IMR-90 (cell line): ENCODE results near the gene RHBDF1. TPM values are rescaled to one million over a fixed set of nuclear protein-coding genes. Genes with fewer than 3 reads are reported as not detected.

Experiments
- ATAC-seq: fragments of 200-7000 bp; cut with Tn5 transposase; 2 replicates; pipeline ENCODE4 v1.9.1; 2020; ENCODE audit warnings: low read depth, mild to moderate bottlenecking, moderate library complexity
- BruUV-seq: library from RNA; stranded (reverse); fragments of 400-500 nt; replicated peaks from 2 replicates; lab custom pipeline; 2021; lab: Mats Ljungman, UMichigan
- CTCF ChIA-PET: fragments of 300-600 bp; formaldehyde crosslinking; extraction: SDS; loops from one replicate; lab custom pipeline; 2021; ENCODE audit warnings: antibody characterized with exemption; lab: Yijun Ruan, JAX
- POLR2A ChIA-PET: fragments of 300-600 bp; sonication (Branson Sonifier 250); formaldehyde crosslinking; loops from one replicate; lab custom pipeline; 2022; ENCODE audit warnings: antibody characterized with exemption; ENCODE audit not compliant: unreplicated experiment; lab: Charles Lee
- DNase-seq: peaks from one replicate; pipeline ENCODE4 v3.0.0; 2013
- H2AFZ ChIP-seq: replicated peaks from 2 replicates; pipeline ENCODE3; 2013; ENCODE audit warnings: low read length, mild to moderate bottlenecking; ENCODE audit not compliant: poor library complexity
- H2AK5ac ChIP-seq: 2 replicates; pipeline ENCODE4 v1.6.1; 2013; ENCODE audit warnings: low read depth, low read length, inconsistent platforms
- H2AK9ac ChIP-seq: replicated peaks from 2 replicates; pipeline ENCODE3; 2013; ENCODE audit warnings: mild to moderate bottlenecking, low read depth, low read length, moderate library complexity; ENCODE audit not compliant: poor library complexity
- H2BK120ac ChIP-seq: 2 replicates; pipeline ENCODE4 v1.6.1; 2013; ENCODE audit warnings: low read depth, low read length, inconsistent platforms
- H2BK15ac ChIP-seq: 3 replicates; pipeline ENCODE4 v1.6.1; 2013; ENCODE audit warnings: low read depth, low read length, inconsistent platforms
- H2BK20ac ChIP-seq: 2 replicates; pipeline ENCODE4 v1.6.1; 2013; ENCODE audit warnings: low read depth, mild to moderate bottlenecking, inconsistent platforms, low read length, moderate library complexity
- H2BK5ac ChIP-seq: 2 replicates; pipeline ENCODE4 v1.6.1; 2013; ENCODE audit warnings: mild to moderate bottlenecking, low read depth, low read length, inconsistent platforms; ENCODE audit not compliant: poor library complexity, severe bottlenecking
- H3K14ac ChIP-seq: replicated peaks from 2 replicates; pipeline ENCODE4 v1.6.1; 2013; ENCODE audit warnings: low read depth, low read length, inconsistent platforms
- H3K18ac ChIP-seq: 2 replicates; pipeline ENCODE4 v1.6.1; 2013; ENCODE audit warnings: low read depth, low read length, control low read depth
- H3K23ac ChIP-seq: 2 replicates; pipeline ENCODE4 v1.6.1; 2013; ENCODE audit warnings: low read depth, low read length, inconsistent platforms
- H3K27ac ChIP-seq: 2 replicates; pipeline ENCODE4 v1.5.1; 2013; ENCODE audit warnings: mild to moderate bottlenecking, control low read depth, low read length; ENCODE audit not compliant: insufficient read depth
- H3K27me3 ChIP-seq: 2 replicates; pipeline ENCODE4 v1.6.1; 2013; ENCODE audit warnings: low read length; ENCODE audit not compliant: control insufficient read depth, insufficient read depth
- H3K36me3 ChIP-seq: 2 replicates; pipeline ENCODE4 v1.6.1; 2013; ENCODE audit warnings: low read length, mixed read lengths; ENCODE audit not compliant: control insufficient read depth, insufficient read depth
- H3K4ac ChIP-seq: 2 replicates; pipeline ENCODE4 v1.6.1; 2013; ENCODE audit warnings: low read depth, low read length, inconsistent platforms
- H3K4me1 ChIP-seq: 2 replicates; pipeline ENCODE4 v1.6.1; 2013; ENCODE audit warnings: low read length, mixed read lengths; ENCODE audit not compliant: control insufficient read depth, insufficient read depth
- H3K4me2 ChIP-seq: 2 replicates; pipeline ENCODE4 v1.6.1; 2013; ENCODE audit warnings: low read depth, mild to moderate bottlenecking, control low read depth, low read length, moderate library complexity
- H3K4me3 ChIP-seq: 2 replicates; pipeline ENCODE4 v1.5.1; 2013; ENCODE audit warnings: low read depth, mild to moderate bottlenecking, control low read depth, low read length, moderate library complexity; ENCODE audit not compliant: insufficient read depth
- H3K56ac ChIP-seq: 2 replicates; pipeline ENCODE4 v1.6.1; 2013; ENCODE audit warnings: low read length, inconsistent platforms; ENCODE audit not compliant: insufficient read depth; ENCODE audit errors: extremely low read depth
- H3K79me1 ChIP-seq, 2 experiments: 2 replicates each; pipeline ENCODE4 v1.6.1; 2013; ENCODE audit warnings: low read length in 2 of 2, inconsistent platforms in 1 of 2, low read depth in 1 of 2
- H3K9ac ChIP-seq: 2 replicates; pipeline ENCODE4 v1.6.1; 2013; ENCODE audit warnings: low read depth, low read length, control low read depth
- H3K9me1 ChIP-seq: 2 replicates; pipeline ENCODE4 v1.6.1; 2013; ENCODE audit warnings: low read length, inconsistent platforms; ENCODE audit not compliant: insufficient read depth
- H3K9me3 ChIP-seq: 2 replicates; pipeline ENCODE4 v1.6.1; 2013; ENCODE audit warnings: low read length; ENCODE audit not compliant: control insufficient read depth, insufficient read depth
- H4K20me1 ChIP-seq: 2 replicates; pipeline ENCODE4 v1.6.1; 2013; ENCODE audit warnings: low read length, inconsistent platforms; ENCODE audit not compliant: insufficient read depth
- H4K5ac ChIP-seq: 2 replicates; pipeline ENCODE4 v1.6.1; 2013; ENCODE audit warnings: mild to moderate bottlenecking, low read depth, low read length, control low read depth
- H4K8ac ChIP-seq, 2 experiments: 2 replicates each; pipeline ENCODE4 v1.6.1; 2013; ENCODE audit warnings: low read depth in 2 of 2, low read length in 2 of 2, control low read depth in 1 of 2, inconsistent platforms in 1 of 2
- H4K91ac ChIP-seq: 2 replicates; pipeline ENCODE4 v1.6.1; 2013; ENCODE audit warnings: low read depth, low read length, inconsistent platforms; ENCODE audit not compliant: insufficient read depth
- CEBPB ChIP-seq: IDR thresholded peaks from 2 replicates; pipeline ENCODE4 v1.6.1; 2012; ENCODE audit warnings: low read depth, low read length, improper control_type of control experiment
- CHD1 ChIP-seq: IDR thresholded peaks from 2 replicates; pipeline ENCODE4 v1.6.1; 2012; ENCODE audit warnings: low read depth, low read length, improper control_type of control experiment
- FOS ChIP-seq: fragments of 150-350 bp; IDR thresholded peaks from 2 replicates; pipeline ENCODE4 v1.6.1; 2016; ENCODE audit warnings: low read depth, low read length
- MAFK ChIP-seq: IDR thresholded peaks from 2 replicates; pipeline ENCODE4 v1.6.1; 2012; ENCODE audit warnings: low read depth, low read length, improper control_type of control experiment
- MAZ ChIP-seq: IDR thresholded peaks from 2 replicates; pipeline ENCODE4 v1.6.1; 2012; ENCODE audit warnings: low read depth, mild to moderate bottlenecking, low read length, improper control_type of control experiment, moderate library complexity, borderline replicate concordance
- MXI1 ChIP-seq: IDR thresholded peaks from 2 replicates; pipeline ENCODE4 v1.6.1; 2012; ENCODE audit warnings: low read depth, mild to moderate bottlenecking, low read length, moderate library complexity, borderline replicate concordance
- NFE2L2 ChIP-seq: fragments of 150-350 bp; IDR thresholded peaks from 2 replicates; pipeline ENCODE4 v1.6.1; 2016; ENCODE audit warnings: low read depth, mild to moderate bottlenecking, low read length
- POLR2A ChIP-seq: IDR thresholded peaks from 2 replicates; pipeline ENCODE4 v1.6.1; 2012; ENCODE audit warnings: mild to moderate bottlenecking, low read depth, low read length
- RAD21 ChIP-seq: IDR thresholded peaks from 2 replicates; pipeline ENCODE4 v1.6.1; 2012; ENCODE audit warnings: low read length, improper control_type of control experiment
- RCOR1 ChIP-seq: IDR thresholded peaks from 2 replicates; pipeline ENCODE4 v1.6.1; 2012; ENCODE audit warnings: mild to moderate bottlenecking, low read length, improper control_type of control experiment; ENCODE audit not compliant: insufficient replicate concordance
- RFX5 ChIP-seq: IDR thresholded peaks from 2 replicates; pipeline ENCODE4 v1.8.0; 2012; ENCODE audit warnings: low read depth, mild to moderate bottlenecking, low read length, moderate library complexity
- SMC3 ChIP-seq: fragments of 150-350 bp; IDR thresholded peaks from 2 replicates; pipeline ENCODE4 v1.6.1; 2016; ENCODE audit warnings: low read depth, mild to moderate bottlenecking, antibody characterized with exemption, low read length, moderate library complexity
- WGBS, 2 experiments: methylation state at CpG; one replicate each; pipeline versions ENCODE4 v1.1.5 to v1.1.7; 2013; ENCODE audit warnings: missing lambda C conversion rate in 2 of 2; ENCODE audit not compliant: insufficient read length in 1 of 2; ENCODE audit errors: extremely low coverage in 2 of 2; 5-methylcytosine and 5-hydroxymethylcytosine counted together
- dilution Hi-C: fragments of 300-500 bp; cut with HindIII; formaldehyde crosslinking; loops from one replicate; pipeline ENCODE4 v1.14.3; 2018; ENCODE audit warnings: low sequenced_read_pairs; ENCODE audit not compliant: unreplicated experiment
- in situ Hi-C: fragments of 300-500 bp; cut with MboI; formaldehyde crosslinking; loops from 3 replicates; pipeline ENCODE4 v1.14.3; 2019; ENCODE audit warnings: low sequenced_read_pairs, inconsistent platforms, mixed read lengths
- intact Hi-C: fragments of 100-400 bp; cut with micrococcal nuclease; formaldehyde crosslinking; loops from 2 replicates; pipeline ENCODE4 v1.10.0; 2022
- polyA plus RNA-seq, 3 experiments: library from polyadenylated mRNA; depleted of rRNA; stranded (reverse); fragments of >200 nt; gene quantifications; 2 replicates each; pipeline ENCODE4 v1.2.3, GENCODE V29; 2012; ENCODE audit warnings: low replicate concordance in 1 of 3
- total RNA-seq: library from RNA; depleted of rRNA; stranded (reverse); fragments of >200 nt; gene quantifications from 2 replicates; pipeline ENCODE4 v1.2.3, GENCODE V29; 2012
- TF ChIP-seq, protein P1 (sequence below): conservative IDR thresholded peaks from 2 replicates; pipeline ENCODE4 v1.5.1; 2012; ENCODE audit warnings: mild to moderate bottlenecking, low read depth, low read length, improper control_type of control experiment
- TF ChIP-seq, protein P2 (sequence below): fragments of 150-350 bp; IDR thresholded peaks from 2 replicates; pipeline ENCODE4 v1.6.1; 2017; ENCODE audit warnings: mild to moderate bottlenecking, antibody characterized with exemption, low read length, low read depth

The RHBDF1 gene
- total and polyA plus RNA-seq, 2 of the 4 experiments (the other 2 are of a cell fraction), result 13.8 to 86.6 TPM

DNA sequence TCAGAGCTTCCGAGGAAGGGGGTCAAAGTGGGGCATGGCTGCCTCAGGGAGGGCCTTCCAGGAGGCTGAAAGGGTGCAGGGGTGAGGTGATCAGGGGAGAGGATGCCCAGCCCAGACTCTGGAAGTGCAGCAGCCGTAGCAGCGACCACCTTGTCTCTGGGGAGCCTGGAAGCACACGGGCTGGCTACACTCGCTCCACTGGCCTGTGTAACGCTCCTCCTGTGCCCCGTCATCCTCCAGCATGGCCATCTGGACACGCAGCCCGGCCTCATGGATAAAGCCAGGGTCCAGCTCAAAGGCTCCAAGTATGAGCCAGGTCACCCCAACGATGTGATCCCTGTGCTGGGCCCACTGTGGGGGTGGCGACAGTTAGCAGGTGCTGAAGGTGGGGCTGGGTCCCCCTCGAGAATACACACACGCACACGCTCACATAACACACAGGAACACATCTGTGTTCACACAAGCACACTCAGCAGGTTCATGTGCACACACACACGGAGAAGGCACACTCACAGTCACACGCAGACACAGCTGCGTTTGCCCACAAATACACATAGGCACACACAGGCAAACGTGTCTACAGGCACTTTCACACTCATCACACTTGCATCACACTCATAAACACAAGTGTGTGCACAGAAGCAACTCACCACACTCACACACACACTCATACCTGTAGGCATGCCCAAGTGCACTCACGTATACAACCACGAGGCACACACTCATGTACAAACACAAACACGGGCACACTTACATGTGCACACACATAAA lies 38.4 kb downstream of the RHBDF1 start:
- Histone ChIP-seq H3K27me3 (no peaks in the 10 kb centered on the region), H4K91ac (no peak overlapping the region), H3K18ac (no peak overlapping the region), H2BK5ac (no peak overlapping the region), H3K23ac (no peak overlapping the region), H3K27ac (no peak overlapping the region), H4K20me1 (no peaks in the 10 kb centered on the region), H3K79me1 (no peaks in the 10 kb centered on the region), H2AK5ac (no peak overlapping the region), H3K9ac (no peak overlapping the region), H2BK120ac (no peak overlapping the region), H3K4me1 (peaks cover 1% of the 10 kb centered on the region; the same call in 1 of the 2 replicates), H2AK9ac (no peak overlapping the region), H2AFZ (no peak overlapping the region), H2BK20ac (no peak overlapping the region), H3K14ac (no peak overlapping the region), H2BK15ac (no peak overlapping the region), H3K9me1 (peaks cover 4% of the 10 kb centered on the region), H4K8ac (no peak overlapping the region), H3K4ac (no peak overlapping the region), H3K9me3 (no peaks in the 10 kb centered on the region), H3K56ac (no peak overlapping the region), H3K4me2 (no peak overlapping the region), H3K4me3 (no peak overlapping the region), H3K36me3 (no peaks in the 10 kb centered on the region), H4K5ac (no peak overlapping the region)
- no peak for TF ChIP-seq MXI1
- TF ChIP-seq MAZ, result no peak
- TF ChIP-seq FOS, result no peak
- TF ChIP-seq MAFK, result no peak
- TF ChIP-seq RAD21, result no peak
- TF ChIP-seq SMC3, result no peak
- TF ChIP-seq CHD1, result no peak
- TF ChIP-seq CEBPB, result no peak
- TF ChIP-seq POLR2A, result no peak
- TF ChIP-seq RFX5, result no peak
- no peak for TF ChIP-seq RCOR1
- TF ChIP-seq, protein P1, sequence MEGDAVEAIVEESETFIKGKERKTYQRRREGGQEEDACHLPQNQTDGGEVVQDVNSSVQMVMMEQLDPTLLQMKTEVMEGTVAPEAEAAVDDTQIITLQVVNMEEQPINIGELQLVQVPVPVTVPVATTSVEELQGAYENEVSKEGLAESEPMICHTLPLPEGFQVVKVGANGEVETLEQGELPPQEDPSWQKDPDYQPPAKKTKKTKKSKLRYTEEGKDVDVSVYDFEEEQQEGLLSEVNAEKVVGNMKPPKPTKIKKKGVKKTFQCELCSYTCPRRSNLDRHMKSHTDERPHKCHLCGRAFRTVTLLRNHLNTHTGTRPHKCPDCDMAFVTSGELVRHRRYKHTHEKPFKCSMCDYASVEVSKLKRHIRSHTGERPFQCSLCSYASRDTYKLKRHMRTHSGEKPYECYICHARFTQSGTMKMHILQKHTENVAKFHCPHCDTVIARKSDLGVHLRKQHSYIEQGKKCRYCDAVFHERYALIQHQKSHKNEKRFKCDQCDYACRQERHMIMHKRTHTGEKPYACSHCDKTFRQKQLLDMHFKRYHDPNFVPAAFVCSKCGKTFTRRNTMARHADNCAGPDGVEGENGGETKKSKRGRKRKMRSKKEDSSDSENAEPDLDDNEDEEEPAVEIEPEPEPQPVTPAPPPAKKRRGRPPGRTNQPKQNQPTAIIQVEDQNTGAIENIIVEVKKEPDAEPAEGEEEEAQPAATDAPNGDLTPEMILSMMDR, result no peak
- TF ChIP-seq, protein P2, sequence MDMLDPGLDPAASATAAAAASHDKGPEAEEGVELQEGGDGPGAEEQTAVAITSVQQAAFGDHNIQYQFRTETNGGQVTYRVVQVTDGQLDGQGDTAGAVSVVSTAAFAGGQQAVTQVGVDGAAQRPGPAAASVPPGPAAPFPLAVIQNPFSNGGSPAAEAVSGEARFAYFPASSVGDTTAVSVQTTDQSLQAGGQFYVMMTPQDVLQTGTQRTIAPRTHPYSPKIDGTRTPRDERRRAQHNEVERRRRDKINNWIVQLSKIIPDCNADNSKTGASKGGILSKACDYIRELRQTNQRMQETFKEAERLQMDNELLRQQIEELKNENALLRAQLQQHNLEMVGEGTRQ, result no peak
- TF ChIP-seq NFE2L2, result no peak
- no TSS peak for BruUV-seq
- WGBS, 2 experiments, result 74% methylated on average over 10 of the region's 21 CpGs; no CpG with 5 or more reads in 1 of the 2 experiments
- dilution Hi-C loops, result no loop called here
- intact Hi-C loops, result no loop called here
- DNase-seq, result no peak
- ATAC-seq, result no peak
- CTCF ChIA-PET, result no interaction called here
- in situ Hi-C loops, result no loop called here
- POLR2A ChIA-PET, result no interaction called here
